HG03280 (cell line): ENCODE measurements around the gene SPRYD3.
"Not testable (repeated sequence)": the region's sequence is repeated elsewhere in the genome, so short reads cannot be mapped to it uniquely, and the experiment has no call there.

Source experiments
- ATAC-seq: cut with Tn5 transposase; IDR thresholded peaks from one replicate; pipeline ENCODE4 v1.9.1; 2021; ENCODE audit warnings: mild to moderate bottlenecking, moderate library complexity; ENCODE audit not compliant: unreplicated experiment

SPRYD3 gene

GRCh38 chr12:53102883-53103807, 24.0 kb upstream of the SPRYD3 start, which contains the start of gene SOAT2:
Gene SOAT2 (plus strand): TSS chr12:53103486. CDS start chr12:53103578, 92 bp downstream.
- no peak for ATAC-seq

- ATAC-seq, result no peak
Measured at GRCh38 chr12:53101931-53102781, 23.0 kb upstream of the SPRYD3 start.

GRCh38 chr12:53101266-53101665, 22.1 kb upstream of the SPRYD3 start:
- ATAC-seq, result no peak

GRCh38 chr12:53100466-53101151, 21.4 kb upstream of the SPRYD3 start:
- ATAC-seq, result no peak

- no peak for ATAC-seq
Measured at GRCh38 chr12:53099071-53099882, 20.1 kb upstream of the SPRYD3 start.

GRCh38 chr12:53098354-53098981, 19.3 kb upstream of the SPRYD3 start:
- ATAC-seq, result no peak

GRCh38 chr12:53097564-53098353, 18.6 kb upstream of the SPRYD3 start, which contains the start of gene IGFBP6:
Gene IGFBP6 (plus strand): TSS chr12:53097667. CDS start chr12:53097718, 51 bp downstream.
- no peak for ATAC-seq

GRCh38 chr12:53097207-53097563, 18.0 kb upstream of the SPRYD3 start:
- ATAC-seq, result no peak

GRCh38 chr12:53096759-53097158, 17.6 kb upstream of the SPRYD3 start:
- ATAC-seq, result no peak

- ATAC-seq, result no peak
Measured at GRCh38 chr12:53096089-53096741, 17.0 kb upstream of the SPRYD3 start.

- ATAC-seq, result not testable (repeated sequence)
Measured at GRCh38 chr12:53095596-53095895, 16.4 kb upstream of the SPRYD3 start.

- ATAC-seq, result not testable (repeated sequence)
Measured at GRCh38 chr12:53094796-53095595, 15.8 kb upstream of the SPRYD3 start.

GRCh38 chr12:53094394-53094787, 15.2 kb upstream of the SPRYD3 start:
- ATAC-seq, result no peak

- ATAC-seq, result no peak
Measured at GRCh38 chr12:53093777-53094393, 14.7 kb upstream of the SPRYD3 start.

GRCh38 chr12:53091756-53092155, 12.6 kb upstream of the SPRYD3 start:
- ATAC-seq, result no peak

GRCh38 chr12:53090554-53090953, 11.4 kb upstream of the SPRYD3 start:
- ATAC-seq, result no peak

GRCh38 chr12:53090105-53090504, 10.9 kb upstream of the SPRYD3 start:
- no peak for ATAC-seq
